GM23338 (cell line): ENCODE results near the gene SNX9. TPM values are rescaled to one million over a fixed set of nuclear protein-coding genes. Genes with fewer than 3 reads are reported as not detected.

Experiments used
- ATAC-seq: fragments of 200-7000 bp; cut with Tn5 transposase; 3 replicates; pipeline ENCODE4 v1.9.1; 2020
- DNase-seq: peaks from one replicate; pipeline ENCODE4 v3.0.0-alpha.2; 2015; ENCODE audit warnings: low spot score
- H2AFZ ChIP-seq: fragments of 200-600 bp; sonication (generic); 2 replicates; pipeline ENCODE4 v1.8.0; 2016; ENCODE audit warnings: antibody characterized with exemption, mild to moderate bottlenecking, moderate library complexity
- H3F3A ChIP-seq: fragments of 200-600 bp; sonication (generic); replicated peaks from 2 replicates; pipeline ENCODE4 v1.8.0; 2017; ENCODE audit warnings: antibody characterized with exemption, mixed run types, low read depth
- H3K27ac ChIP-seq: fragments of 200-600 bp; sonication (generic); 2 replicates; pipeline ENCODE4 v1.6.1; 2016; ENCODE audit warnings: low read depth
- H3K27me3 ChIP-seq: fragments of 200-600 bp; sonication (generic); 2 replicates; pipeline ENCODE4 v1.8.0; 2016; ENCODE audit warnings: mild to moderate bottlenecking, mixed run types, moderate library complexity; ENCODE audit not compliant: insufficient read depth
- H3K36me3 ChIP-seq: fragments of 200-600 bp; sonication (generic); 2 replicates; pipeline ENCODE4 v1.8.0; 2016; ENCODE audit warnings: mild to moderate bottlenecking; ENCODE audit not compliant: insufficient read depth
- H3K4me1 ChIP-seq: fragments of 200-600 bp; sonication (generic); 2 replicates; pipeline ENCODE4 v1.8.0; 2016; ENCODE audit warnings: mild to moderate bottlenecking, moderate library complexity; ENCODE audit not compliant: insufficient read depth
- H3K4me2 ChIP-seq: fragments of 200-600 bp; sonication (generic); 2 replicates; pipeline ENCODE4 v1.7.1; 2017; ENCODE audit warnings: mixed run types
- H3K4me3 ChIP-seq: fragments of 200-600 bp; sonication (generic); 2 replicates; pipeline ENCODE4 v1.6.1; 2016; ENCODE audit warnings: mixed run types
- H3K79me2 ChIP-seq: fragments of 200-600 bp; sonication (generic); replicated peaks from 2 replicates; pipeline ENCODE4 v1.8.0; 2017; ENCODE audit warnings: mild to moderate bottlenecking; ENCODE audit not compliant: insufficient read depth
- H3K9me2 ChIP-seq: fragments of 200-600 bp; sonication (generic); 2 replicates; pipeline ENCODE4 v1.8.0; 2017; ENCODE audit not compliant: insufficient read depth
- H4K20me1 ChIP-seq: fragments of 200-600 bp; sonication (generic); replicated peaks from 2 replicates; pipeline ENCODE4 v1.8.0; 2017; ENCODE audit warnings: mild to moderate bottlenecking; ENCODE audit not compliant: insufficient read depth
- H3K27ac Mint-ChIP-seq: 2 replicates; pipeline ENCODE4 v1.8.0; 2020; ENCODE audit warnings: inconsistent platforms, mild to moderate bottlenecking, moderate library complexity, mixed read lengths
- H3K27me3 Mint-ChIP-seq: 3 replicates; pipeline ENCODE4 v1.8.0; 2022; ENCODE audit warnings: low read depth, mild to moderate bottlenecking, moderate library complexity, mixed read lengths, inconsistent platforms; ENCODE audit not compliant: insufficient read depth, poor library complexity
- H3K36me3 Mint-ChIP-seq: 3 replicates; pipeline ENCODE4 v1.8.0; 2021; ENCODE audit warnings: low read depth, mild to moderate bottlenecking, inconsistent platforms, moderate library complexity, mixed read lengths
- H3K4me1 Mint-ChIP-seq: 3 replicates; pipeline ENCODE4 v1.8.0; 2020; ENCODE audit warnings: mild to moderate bottlenecking, inconsistent platforms, mixed read lengths
- H3K4me3 Mint-ChIP-seq: 3 replicates; pipeline ENCODE4 v1.8.0; 2021; ENCODE audit warnings: moderate library complexity, mild to moderate bottlenecking, inconsistent platforms, mixed read lengths
- H3K9me3 Mint-ChIP-seq: 3 replicates; pipeline ENCODE4 v1.8.0; 2020; ENCODE audit warnings: moderate library complexity, mild to moderate bottlenecking, inconsistent platforms, mixed read lengths
- CREB1 ChIP-seq: fragments of 250-450 bp; sonication (Bioruptor Pico); IDR thresholded peaks from 2 replicates; pipeline ENCODE4 v1.5.0; 2020; ENCODE audit warnings: low read depth, mild to moderate bottlenecking, moderate library complexity
- CTCF ChIP-seq, 2 experiments: fragments of 200-600 bp in 1 of 2; sonication (generic) in 1 of 2; conservative IDR thresholded peaks; 2 replicates each; pipeline versions ENCODE4 v1.5.1 to v1.6.1; 2016 to 2017; ENCODE audit warnings: antibody characterized with exemption in 2 of 2, low read depth in 2 of 2, mild to moderate bottlenecking in 2 of 2, moderate library complexity in 1 of 2
- ETS1 ChIP-seq: IDR thresholded peaks from 2 replicates; pipeline ENCODE4 v1.6.1; 2016; ENCODE audit warnings: antibody characterized with exemption
- EZH2 ChIP-seq: fragments of 200-600 bp; sonication (generic); IDR thresholded peaks from one replicate; pipeline ENCODE4 v1.8.0; 2017; ENCODE audit warnings: antibody characterized with exemption, mild to moderate bottlenecking, low read depth; ENCODE audit not compliant: unreplicated experiment
- EZH2phosphoT487 ChIP-seq: fragments of 200-600 bp; sonication (generic); IDR thresholded peaks from one replicate; pipeline ENCODE4 v1.8.1; 2018; ENCODE audit warnings: antibody characterized with exemption; ENCODE audit not compliant: unreplicated experiment
- JUNB ChIP-seq: IDR thresholded peaks from one replicate; pipeline ENCODE4 v1.6.1; 2016; ENCODE audit warnings: antibody characterized with exemption; ENCODE audit not compliant: unreplicated experiment
- NANOG ChIP-seq: IDR thresholded peaks from 2 replicates; pipeline ENCODE4 v1.6.1; 2016; ENCODE audit warnings: antibody characterized with exemption, borderline replicate concordance
- POLR2AphosphoS5 ChIP-seq: IDR thresholded peaks from 2 replicates; pipeline ENCODE4 v1.6.1; 2016; ENCODE audit warnings: antibody characterized with exemption, low read depth
- REST ChIP-seq: IDR thresholded peaks from one replicate; pipeline ENCODE4 v1.6.1; 2018; ENCODE audit warnings: antibody characterized with exemption; ENCODE audit not compliant: unreplicated experiment
- STAT1 ChIP-seq: IDR thresholded peaks from one replicate; pipeline ENCODE4 v1.6.1; 2016; ENCODE audit warnings: antibody characterized with exemption; ENCODE audit not compliant: unreplicated experiment
- ZNF114 ChIP-seq: fragments of 250-450 bp; sonication (Bioruptor Pico); IDR thresholded peaks from 2 replicates; pipeline ENCODE4 v1.5.0; 2020; ENCODE audit warnings: mild to moderate bottlenecking, moderate library complexity
- ZNF331 ChIP-seq: fragments of 250-450 bp; sonication (Bioruptor Pico); IDR thresholded peaks from 2 replicates; pipeline ENCODE4 v1.5.0; 2020; ENCODE audit warnings: low read depth, mild to moderate bottlenecking, moderate library complexity
- ZNF462 ChIP-seq: fragments of 250-450 bp; sonication (Bioruptor Pico); IDR thresholded peaks from 2 replicates; pipeline ENCODE4 v1.5.0; 2020; ENCODE audit warnings: mild to moderate bottlenecking, moderate library complexity
- polyA plus RNA-seq: library from polyadenylated mRNA; unstranded; fragments of >200 nt; fragmentation: Nextera tagmentation; extraction: Ambion mirVana; gene quantifications from 2 replicates; pipeline ENCODE4 v1.2.1, GENCODE V29; 2016
- total RNA-seq: library from RNA; depleted of rRNA; stranded (reverse); fragments of >200 nt; shearing (Covaris generic); gene quantifications from 2 replicates; pipeline ENCODE4 v1.2.3, GENCODE V29; 2014

Gene SNX9
- total and polyA plus RNA-seq, 2 experiments from 2014 or later = 18.4 to 23.3 TPM

- Mint-ChIP-seq H3K27ac (no peak overlapping the region), H3K9me3 (no peaks in the 10 kb centered on the region), H3K4me1 (peaks cover 10% of the 10 kb centered on the region), H3K4me3 (no peak overlapping the region), H3K36me3 (peaks cover 41% of the 10 kb centered on the region), H3K27me3 (peaks cover 4% of the 10 kb centered on the region)
- no peaks in the 10 kb centered on the region for H3K27me3 ChIP-seq
- no peak overlapping the region for H2AFZ ChIP-seq
- TF ChIP-seq STAT1 (no peak), JUNB (no peak), POLR2AphosphoS5 (no peak), NANOG (no peak), ZNF331 (CRISPR knock-in tag) (no peak), ETS1 (no peak), EZH2 (no peak), CTCF (conservative IDR thresholded peaks at IDR 0.05; ENCODE audit: low read depth in 2 of 2) (no peak), ZNF462 (CRISPR knock-in tag) (no peak), ZNF114 (CRISPR knock-in tag) (no peak), EZH2phosphoT487 (no peak), REST (no peak), CREB1 (CRISPR knock-in tag) (no peak)
- H3K79me2 ChIP-seq = no peaks in the 10 kb centered on the region; the same call in 1 of the 2 replicates
- H3K4me1 ChIP-seq = peaks cover 12% of the 10 kb centered on the region
- H4K20me1 ChIP-seq = no peaks in the 10 kb centered on the region
- no peak overlapping the region for H3K4me2 ChIP-seq
- ATAC-seq = no peak
- no peak overlapping the region for H3K27ac ChIP-seq
- no peaks in the 10 kb centered on the region for H3F3A ChIP-seq
- H3K9me2 ChIP-seq = peaks cover 3% of the 10 kb centered on the region; the same call in 1 of the 2 replicates
- DNase-seq = no peak
- H3K36me3 ChIP-seq = peaks cover 9% of the 10 kb centered on the region
- no peak overlapping the region for H3K4me3 ChIP-seq
Measured at GRCh38 chr6:157884756-157885155, 61.7 kb downstream of the SNX9 start.
